Progenitor cell of endocrine pancreas (in vitro differentiated cells): ENCODE results near the gene SCGB3A2. TPM values are rescaled to one million over a fixed set of nuclear protein-coding genes. Genes with fewer than 3 reads are reported as not detected.

Experiments used
- DNase-seq: peaks from one replicate; pipeline ENCODE4 v3.0.0; 2021; ENCODE audit warnings: low spot score; ENCODE audit not compliant: unreplicated experiment
- H3K27ac Mint-ChIP-seq: 2 replicates; pipeline ENCODE4 v1.8.0; 2021; ENCODE audit warnings: mild to moderate bottlenecking, moderate library complexity, mixed read lengths
- H3K27me3 Mint-ChIP-seq: 2 replicates; pipeline ENCODE4 v1.8.0; 2021; ENCODE audit warnings: mixed read lengths
- H3K36me3 Mint-ChIP-seq: 2 replicates; pipeline ENCODE4 v1.8.0; 2022; ENCODE audit warnings: mixed read lengths; ENCODE audit not compliant: insufficient read depth
- H3K4me1 Mint-ChIP-seq: 2 replicates; pipeline ENCODE4 v1.8.0; 2021; ENCODE audit warnings: low read depth, mixed read lengths
- H3K4me3 Mint-ChIP-seq: 2 replicates; pipeline ENCODE4 v1.8.0; 2021; ENCODE audit warnings: low read depth, mild to moderate bottlenecking, moderate library complexity, mixed read lengths
- H3K9me3 Mint-ChIP-seq: 2 replicates; pipeline ENCODE4 v1.8.0; 2021; ENCODE audit warnings: low read depth, mixed read lengths
- CTCF ChIP-seq: fragments of 200-600 bp; sonication (generic); IDR thresholded peaks from one replicate; pipeline ENCODE4 v1.5.0; 2021; ENCODE audit warnings: antibody characterized with exemption, mild to moderate bottlenecking; ENCODE audit not compliant: unreplicated experiment
- long read RNA-seq: library from polyadenylated mRNA; unstranded; transcript quantifications from one replicate; pipeline ENCODE4 v2.0.0, GENCODE V29; 2020
- total RNA-seq: library from RNA; stranded (reverse); gene quantifications from 2 replicates; pipeline ENCODE4 v1.2.1, GENCODE V29; 2021

SCGB3A2 gene, protein sequence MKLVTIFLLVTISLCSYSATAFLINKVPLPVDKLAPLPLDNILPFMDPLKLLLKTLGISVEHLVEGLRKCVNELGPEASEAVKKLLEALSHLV
- total RNA-seq = not detected in 2 replicates
- long read RNA-seq = 0 reads

GRCh38 chr5:147878066-147878759 lies at the start of gene SCGB3A2:
TSS of gene SCGB3A2 (plus strand) at chr5:147878711. CDS start at chr5:147878804, 93 bp downstream.
- Mint-ChIP-seq H3K27ac (no peak within 1 kb of the TSS), H3K27me3 (peaks cover 30% of the 10 kb centered on the region), H3K9me3 (peaks cover 5% of the 10 kb centered on the region), H3K4me3 (no peak within 1 kb of the TSS), H3K36me3 (no peaks in the 10 kb centered on the region), H3K4me1 (peaks cover 15% of the 10 kb centered on the region)
- no peak for DNase-seq
- no peak for TF ChIP-seq CTCF

GRCh38 chr5:147830035-147830434 lies 48.5 kb upstream of the SCGB3A2 start:
- H3K36me3 Mint-ChIP-seq = peaks cover 43% of the 10 kb centered on the region
- no peak for DNase-seq
- peak overlapping the region; percentile 70 for H3K27ac Mint-ChIP-seq
- H3K4me1 Mint-ChIP-seq = peaks cover 65% of the 10 kb centered on the region
- no peak for TF ChIP-seq CTCF
- H3K27me3 Mint-ChIP-seq = no peaks in the 10 kb centered on the region
- H3K4me3 Mint-ChIP-seq = peak overlapping the region; percentile 87
- H3K9me3 Mint-ChIP-seq = no peaks in the 10 kb centered on the region

GRCh38 chr5:147831465-147831864 lies 47.0 kb upstream of the SCGB3A2 start, which contains the start of gene SPINK1:
TSS of gene SPINK1 (minus strand) at chr5:147831671. CDS start at chr5:147831577, 94 bp downstream.
- Mint-ChIP-seq H3K36me3 (peaks cover 36% of the 10 kb centered on the region), H3K4me1 (peaks cover 69% of the 10 kb centered on the region), H3K27ac (peak within 1 kb of the TSS; percentile 90), H3K9me3 (no peaks in the 10 kb centered on the region), H3K4me3 (peak within 1 kb of the TSS; percentile 87), H3K27me3 (no peaks in the 10 kb centered on the region)
- peak; percentile 41 for DNase-seq
- TF ChIP-seq CTCF = no peak

DNA sequence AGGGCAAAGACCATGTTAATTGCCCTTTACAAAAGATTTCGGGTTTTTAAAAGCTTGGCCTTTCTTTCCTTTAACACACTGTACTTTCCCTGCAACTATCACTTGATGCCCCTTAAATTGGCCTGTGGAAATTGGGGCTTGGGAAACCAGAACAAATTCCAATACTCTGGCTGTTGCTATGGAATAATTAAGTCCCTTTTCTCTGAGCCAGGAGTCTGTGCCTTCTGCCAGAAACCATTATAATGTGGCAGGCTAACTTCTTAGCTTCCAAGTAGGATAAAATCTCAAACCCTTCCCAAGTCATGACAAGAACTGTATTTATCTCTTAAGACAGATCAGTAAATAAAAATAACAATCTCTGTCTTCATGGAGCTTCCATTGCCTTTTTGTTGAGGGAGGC lies 46.0 kb upstream of the SCGB3A2 start:
- no peak for TF ChIP-seq CTCF
- peak overlapping the region; percentile 87 for H3K4me3 Mint-ChIP-seq
- H3K27me3 Mint-ChIP-seq = no peaks in the 10 kb centered on the region
- no peak for DNase-seq
- peaks cover 68% of the 10 kb centered on the region for H3K4me1 Mint-ChIP-seq
- no peaks in the 10 kb centered on the region for H3K9me3 Mint-ChIP-seq
- H3K27ac Mint-ChIP-seq = peak overlapping the region; percentile 90
- H3K36me3 Mint-ChIP-seq = peaks cover 28% of the 10 kb centered on the region

- Mint-ChIP-seq H3K27me3 (no peaks in the 10 kb centered on the region), H3K4me3 (no peak overlapping the region), H3K36me3 (peaks cover 4% of the 10 kb centered on the region), H3K4me1 (peaks cover 66% of the 10 kb centered on the region), H3K9me3 (no peaks in the 10 kb centered on the region), H3K27ac (peak overlapping the region; percentile 81)
- DNase-seq = no peak
- no peak for TF ChIP-seq CTCF
These were observed 43.1 kb upstream of the SCGB3A2 start for GRCh38 chr5:147835386-147835798.
